Measurements from ENCODE around the gene DENND1B. TPM values are rescaled to one million over a fixed set of nuclear protein-coding genes. Genes with fewer than 3 reads are reported as not detected.
"Not testable (repeated sequence)": the region's sequence is repeated elsewhere in the genome, so short reads cannot be mapped to it uniquely, and the experiment has no call there.

The DENND1B gene
- total RNA-seq, 4 donors from 2014 or later = 9.0 to 40.2 (median 10.8) TPM

DNA sequence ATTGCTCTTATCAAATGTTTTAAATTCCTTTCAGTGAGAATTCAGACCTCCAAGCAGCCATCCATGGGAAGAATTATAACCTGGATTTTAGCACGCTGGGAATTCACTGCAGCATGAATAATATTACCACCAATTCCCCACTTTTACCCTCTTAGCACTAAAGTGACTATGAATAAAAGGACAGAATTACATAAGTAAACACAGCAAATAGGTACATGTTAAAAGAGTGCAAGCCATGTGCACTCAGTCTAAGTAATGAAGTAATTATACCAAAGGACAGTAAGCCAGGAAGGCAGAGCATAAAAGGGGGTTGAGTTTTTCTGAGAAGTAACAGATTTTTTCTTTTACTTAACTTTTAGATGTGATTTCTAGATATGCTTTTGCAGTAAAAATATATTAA, 176.3 kb downstream of the DENND1B start:
- no peaks in the 10 kb centered on the region for H3K36me3 ChIP-seq
- H3K27me3 ChIP-seq = no peaks in the 10 kb centered on the region
- TF ChIP-seq POLR2A (IDR thresholded peaks at IDR 0.05) (no peak), EP300 (IDR thresholded peaks at IDR 0.05) (no peak)
- TF ChIP-seq, protein P1, sequence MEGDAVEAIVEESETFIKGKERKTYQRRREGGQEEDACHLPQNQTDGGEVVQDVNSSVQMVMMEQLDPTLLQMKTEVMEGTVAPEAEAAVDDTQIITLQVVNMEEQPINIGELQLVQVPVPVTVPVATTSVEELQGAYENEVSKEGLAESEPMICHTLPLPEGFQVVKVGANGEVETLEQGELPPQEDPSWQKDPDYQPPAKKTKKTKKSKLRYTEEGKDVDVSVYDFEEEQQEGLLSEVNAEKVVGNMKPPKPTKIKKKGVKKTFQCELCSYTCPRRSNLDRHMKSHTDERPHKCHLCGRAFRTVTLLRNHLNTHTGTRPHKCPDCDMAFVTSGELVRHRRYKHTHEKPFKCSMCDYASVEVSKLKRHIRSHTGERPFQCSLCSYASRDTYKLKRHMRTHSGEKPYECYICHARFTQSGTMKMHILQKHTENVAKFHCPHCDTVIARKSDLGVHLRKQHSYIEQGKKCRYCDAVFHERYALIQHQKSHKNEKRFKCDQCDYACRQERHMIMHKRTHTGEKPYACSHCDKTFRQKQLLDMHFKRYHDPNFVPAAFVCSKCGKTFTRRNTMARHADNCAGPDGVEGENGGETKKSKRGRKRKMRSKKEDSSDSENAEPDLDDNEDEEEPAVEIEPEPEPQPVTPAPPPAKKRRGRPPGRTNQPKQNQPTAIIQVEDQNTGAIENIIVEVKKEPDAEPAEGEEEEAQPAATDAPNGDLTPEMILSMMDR (IDR thresholded peaks at IDR 0.05) = no peak
- H3K27ac ChIP-seq = no peak overlapping the region
- no peaks in the 10 kb centered on the region for H3K4me1 ChIP-seq
- no peak overlapping the region for H3K4me3 ChIP-seq
- 73 to 79% methylated on average over 1 of the region's 1 CpG for WGBS, 2 donors
- H3K9me3 ChIP-seq = no peaks in the 10 kb centered on the region
- no peak for DNase-seq (ENCODE audit: low spot score in 2 of 2)

DNA sequence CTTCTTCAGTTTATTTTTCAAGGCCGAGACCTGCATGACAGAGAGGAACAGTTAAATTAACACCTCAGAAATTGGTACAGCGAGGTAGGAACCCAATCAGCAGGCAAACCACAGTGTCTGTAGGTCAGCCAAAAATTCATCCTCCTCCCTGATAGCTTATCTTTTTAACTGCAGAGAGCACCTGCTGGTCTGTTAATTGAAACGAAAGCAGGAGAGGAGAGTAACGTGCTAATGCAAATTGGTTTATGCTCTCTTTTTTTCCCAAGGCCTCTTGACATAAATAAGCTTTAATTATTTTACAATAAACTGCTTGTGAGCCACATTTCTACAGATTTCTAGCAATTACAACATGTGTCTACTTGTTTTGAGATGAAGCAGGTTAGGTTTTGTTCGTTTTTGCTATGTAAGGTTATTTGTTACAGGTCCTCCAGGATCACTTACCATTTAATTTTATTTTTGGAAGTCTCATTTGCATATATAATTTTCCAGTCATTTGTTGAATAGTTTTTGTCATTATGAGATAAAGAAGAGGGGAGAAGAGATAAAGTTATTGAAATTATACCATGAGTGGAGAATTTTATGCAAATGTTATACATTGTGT, 179.9 kb downstream of the DENND1B start:
- H3K4me1 ChIP-seq = no peaks in the 10 kb centered on the region
- 76 to 81% methylated on average over 5 of the region's 5 CpGs for WGBS, 2 donors
- no peaks in the 10 kb centered on the region for H3K27me3 ChIP-seq
- TF ChIP-seq POLR2A (IDR thresholded peaks at IDR 0.05) = no peak
- TF ChIP-seq, protein P1 (IDR thresholded peaks at IDR 0.05) = no peak
- H3K9me3 ChIP-seq = no peaks in the 10 kb centered on the region
- H3K36me3 ChIP-seq = no peaks in the 10 kb centered on the region
- no peak for DNase-seq (ENCODE audit: low spot score in 2 of 2)
- no peak overlapping the region for H3K27ac ChIP-seq
- no peak overlapping the region for H3K4me3 ChIP-seq

DNA sequence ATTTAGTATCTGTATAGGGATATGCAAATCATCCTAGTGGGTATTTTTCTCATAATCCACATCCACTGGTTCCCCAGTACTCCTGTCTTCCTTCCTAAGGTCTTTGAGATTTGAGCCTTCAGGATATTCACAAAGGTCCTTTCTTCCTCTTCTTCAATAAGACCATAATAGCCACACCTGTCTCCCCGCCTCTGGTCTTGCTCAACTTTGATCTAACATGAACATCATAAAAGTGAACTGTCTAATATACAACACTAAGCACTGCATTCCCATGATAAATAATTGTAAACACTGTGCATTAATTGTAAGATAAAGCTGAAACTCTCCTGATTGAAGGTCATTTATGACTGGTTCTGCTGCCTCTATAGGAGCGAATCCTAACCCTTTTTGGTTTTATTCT, 184.6 kb downstream of the DENND1B start:
- Histone ChIP-seq H3K27me3 (no peaks in the 10 kb centered on the region), H3K4me3 (no peak overlapping the region), H3K36me3 (no peaks in the 10 kb centered on the region), H3K27ac (no peak overlapping the region), H3K9me3 (no peaks in the 10 kb centered on the region), H3K4me1 (no peaks in the 10 kb centered on the region)
- no peak for DNase-seq (ENCODE audit: low spot score in 2 of 2)
- TF ChIP-seq POLR2A (IDR thresholded peaks at IDR 0.05) (no peak), EP300 (IDR thresholded peaks at IDR 0.05) (no peak)
- TF ChIP-seq, protein P1 (IDR thresholded peaks at IDR 0.05) = no peak
- WGBS, 2 donors = 94 to 99% methylated on average over 2 of the region's 2 CpGs

DNA sequence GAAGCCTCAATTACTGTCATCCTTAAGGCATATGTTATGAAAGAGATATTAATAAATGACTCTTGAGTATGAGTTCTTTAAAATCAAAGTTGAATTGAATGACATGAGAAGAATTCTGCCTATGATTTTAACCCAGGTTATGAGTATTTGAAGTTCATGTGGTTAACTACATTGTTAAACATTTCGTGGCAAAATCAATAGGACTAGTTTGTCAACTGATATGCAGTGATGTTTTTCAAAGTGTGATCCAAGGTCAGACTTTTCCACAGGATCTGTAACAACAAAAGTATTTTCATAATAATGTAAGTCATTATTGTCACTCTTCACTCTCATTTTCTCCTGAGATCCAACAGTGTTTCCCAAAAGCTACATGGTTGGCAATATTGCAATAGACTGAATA, 189.5 kb downstream of the DENND1B start:
- Histone ChIP-seq H3K4me3 (no peak overlapping the region), H3K27me3 (no peaks in the 10 kb centered on the region), H3K27ac (no peak overlapping the region), H3K9me3 (no peaks in the 10 kb centered on the region), H3K4me1 (no peaks in the 10 kb centered on the region), H3K36me3 (peaks cover 0 to 9% (median 0%) of the 10 kb centered on the region in 3 donors)
- TF ChIP-seq, protein P1 (IDR thresholded peaks at IDR 0.05) = no peak
- TF ChIP-seq EP300 (IDR thresholded peaks at IDR 0.05) (no peak), POLR2A (IDR thresholded peaks at IDR 0.05) (no peak)
- no peak for DNase-seq (ENCODE audit: low spot score in 2 of 2)
- WGBS, 2 donors = 85 to 91% methylated on average over 1 of the region's 1 CpG

DNA sequence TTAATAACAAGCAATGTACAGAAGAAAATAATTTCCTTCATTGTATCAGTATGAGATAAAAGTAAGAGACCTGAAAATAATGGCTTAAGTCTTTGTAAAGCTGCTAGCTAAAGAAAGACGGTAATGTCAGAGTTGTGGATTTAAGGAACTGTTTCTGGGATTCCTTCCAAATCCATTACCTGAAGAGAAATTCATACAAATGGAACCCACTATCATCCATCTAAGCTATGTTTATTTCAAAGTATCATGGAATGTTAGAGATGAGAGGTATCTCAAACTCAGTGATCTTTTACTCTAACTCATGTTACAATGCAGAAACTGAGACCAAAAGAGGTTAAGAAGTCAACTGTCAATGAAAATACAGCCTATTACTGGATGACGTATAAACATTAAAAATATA, 197.7 kb downstream of the DENND1B start:
- TF ChIP-seq POLR2A (IDR thresholded peaks at IDR 0.05) (no peak), EP300 (IDR thresholded peaks at IDR 0.05) (no peak)
- TF ChIP-seq, protein P1 (IDR thresholded peaks at IDR 0.05) = no peak
- DNase-seq (ENCODE audit: low spot score in 2 of 2) = no peak
- Histone ChIP-seq H3K27me3 (no peaks in the 10 kb centered on the region), H3K27ac (no peak overlapping the region), H3K9me3 (peaks cover 0 to 15% (median 0%) of the 10 kb centered on the region in 4 donors), H3K4me1 (no peaks in the 10 kb centered on the region), H3K36me3 (peaks cover 0 to 49% (median 0%) of the 10 kb centered on the region in 3 donors), H3K4me3 (no peak overlapping the region)
- WGBS, 2 donors = 86% methylated on average over 2 of the region's 2 CpGs

DNA sequence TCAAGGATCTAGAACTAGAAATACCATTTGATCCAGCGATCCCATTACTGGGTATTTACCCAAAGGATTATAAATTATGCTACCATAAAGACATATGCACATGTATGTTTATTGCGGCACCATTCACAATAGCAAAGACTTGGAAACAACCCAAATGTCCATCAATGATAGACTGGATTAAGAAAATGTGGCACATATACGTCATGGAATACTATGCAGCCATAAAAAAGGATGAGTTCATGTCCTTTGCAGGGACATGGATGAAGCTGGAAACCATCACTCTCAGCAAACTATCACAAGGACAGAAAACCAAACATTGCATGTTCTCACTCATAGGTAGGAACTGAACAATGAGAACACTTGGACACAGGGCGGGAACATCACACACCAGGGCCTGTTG, 199.7 kb downstream of the DENND1B start:
- DNase-seq (ENCODE audit: low spot score in 2 of 2); H3K27me3 ChIP-seq: not testable (repeated sequence)

More for the DNA sequence above, 199.7 kb downstream of the DENND1B start:
- Histone ChIP-seq H3K9me3 (peaks cover 0 to 15% (median 0%) of the 10 kb centered on the region in 4 donors), H3K36me3 (peaks cover 0 to 54% (median 0%) of the 10 kb centered on the region in 3 donors)
- 95 to 97% methylated on average over 4 of the region's 4 CpGs for WGBS, 2 donors
- not testable (repeated sequence) for H3K27ac ChIP-seq, H3K4me3 ChIP-seq, H3K4me1 ChIP-seq
